T follicular helper cell (primary cell): ENCODE results near the gene NSUN5.
"Not testable (repeated sequence)": the region's sequence is repeated elsewhere in the genome, so short reads cannot be mapped to it uniquely, and the experiment has no call there.

ENCODE experiments used
- DNase-seq: peaks from one replicate; pipeline ENCODE4 v3.0.0-alpha.2; 2020; ENCODE audit warnings: low read depth

Gene NSUN5

GRCh38 chr7:73297235-73297634, 11.4 kb downstream of the NSUN5 start:
- DNase-seq = not testable (repeated sequence)

DNA sequence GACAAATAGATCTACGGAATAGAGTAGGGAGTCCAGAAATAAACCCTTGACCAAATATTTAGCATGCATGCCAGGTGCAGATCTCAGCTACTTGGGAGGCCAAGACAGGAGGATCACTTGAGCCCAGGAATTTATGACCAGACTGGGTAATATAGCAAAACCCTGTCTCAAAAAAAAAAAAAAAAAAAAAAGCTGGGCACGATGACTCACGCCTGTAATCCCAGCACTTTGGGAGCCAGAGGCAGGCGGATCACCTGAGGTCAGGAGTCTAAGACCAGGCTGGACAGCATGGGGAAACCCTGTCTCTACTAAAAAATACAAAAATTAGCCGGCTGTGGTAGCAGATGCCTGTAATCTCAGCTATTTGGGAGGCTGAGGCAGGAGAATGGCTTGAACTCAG, 31.4 kb downstream of the NSUN5 start:
- DNase-seq = not testable (repeated sequence)

DNA sequence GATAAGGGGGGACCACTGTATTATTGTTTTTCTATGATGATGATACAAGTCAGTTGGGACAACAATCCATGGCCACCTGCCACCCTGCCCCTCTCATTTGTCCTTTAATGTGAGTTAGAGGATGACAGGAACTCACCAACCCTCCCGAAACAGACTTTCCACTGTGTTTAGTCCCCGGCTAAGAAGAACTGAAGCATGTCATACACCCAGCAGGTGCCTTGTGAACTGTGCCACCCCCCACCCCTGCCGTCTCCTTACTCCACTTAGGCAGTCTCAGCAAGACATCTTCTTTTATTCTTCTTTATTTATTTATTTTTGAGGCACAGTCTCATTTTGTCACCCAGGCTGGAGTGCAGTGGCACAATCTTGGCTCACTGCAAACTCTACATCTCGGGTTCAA, 40.8 kb downstream of the NSUN5 start:
- DNase-seq = not testable (repeated sequence)

GRCh38 chr7:73266719-73267368, 41.8 kb downstream of the NSUN5 start:
- DNase-seq = not testable (repeated sequence)

DNA sequence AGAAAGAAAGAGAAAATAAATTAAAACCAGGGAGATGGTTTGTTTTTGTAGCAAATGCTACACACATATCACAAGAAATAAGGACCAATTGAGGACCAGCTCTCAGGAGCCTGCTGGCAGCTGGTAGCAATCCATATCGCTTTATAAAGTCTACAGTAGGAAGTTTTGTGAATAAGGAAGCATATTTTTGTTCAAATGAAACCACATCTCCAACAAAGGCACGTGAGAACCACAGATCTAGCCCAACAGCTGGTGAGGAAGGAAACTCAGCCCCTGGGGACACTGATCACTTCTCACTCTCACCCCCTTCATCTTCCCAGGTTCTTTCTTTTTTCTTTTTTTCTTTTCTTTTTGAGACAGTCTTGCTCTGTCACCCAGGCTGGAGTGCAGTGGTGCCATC, 46.2 kb downstream of the NSUN5 start:
- not testable (repeated sequence) for DNase-seq
